H9 (cell line): ENCODE results near the gene ARID1B. TPM values are rescaled to one million over a fixed set of nuclear protein-coding genes. Genes with fewer than 3 reads are reported as not detected.
A peak's percentile ranks its signal among the peaks of the same experiment; 100 is the strongest.

ENCODE experiments used
- DNase-seq: peaks from one replicate; pipeline ENCODE4 v3.0.0-alpha.2; 2017
- H2AFZ ChIP-seq: one replicate; pipeline ENCODE4 v1.6.1; 2013; ENCODE audit warnings: mild to moderate bottlenecking, low read length, control low read depth, moderate library complexity
- H2AK5ac ChIP-seq: 2 replicates; pipeline ENCODE4 v1.6.1; 2013; ENCODE audit warnings: low read length, control low read depth, mixed read lengths; ENCODE audit not compliant: insufficient read length
- H2BK120ac ChIP-seq: one replicate; pipeline ENCODE4 v1.6.1; 2013; ENCODE audit warnings: low read depth, mild to moderate bottlenecking, low read length, control low read depth, inconsistent platforms; ENCODE audit not compliant: poor library complexity, severe bottlenecking
- H2BK12ac ChIP-seq: 2 replicates; pipeline ENCODE4 v1.6.1; 2013; ENCODE audit warnings: low read length, control low read depth, mixed read lengths, low read depth; ENCODE audit not compliant: insufficient read length
- H2BK15ac ChIP-seq: 2 replicates; pipeline ENCODE4 v1.6.1; 2013; ENCODE audit warnings: low read depth, low read length, control low read depth
- H2BK20ac ChIP-seq: one replicate; pipeline ENCODE4 v1.6.1; 2013; ENCODE audit warnings: low read depth, mild to moderate bottlenecking, low read length, control low read depth, inconsistent platforms; ENCODE audit not compliant: poor library complexity, severe bottlenecking
- H2BK5ac ChIP-seq: 2 replicates; pipeline ENCODE4 v1.6.1; 2013; ENCODE audit warnings: low read length, control low read depth, mixed read lengths; ENCODE audit not compliant: insufficient read length
- H3K14ac ChIP-seq: 2 replicates; pipeline ENCODE4 v1.6.1; 2013; ENCODE audit warnings: low read length, control low read depth; ENCODE audit not compliant: insufficient read depth
- H3K18ac ChIP-seq: 2 replicates; pipeline ENCODE4 v1.6.1; 2013; ENCODE audit warnings: low read depth, mild to moderate bottlenecking, mixed read lengths, low read length, control low read depth; ENCODE audit not compliant: insufficient read length
- H3K23ac ChIP-seq: 2 replicates; pipeline ENCODE4 v1.6.1; 2013; ENCODE audit warnings: low read length, control low read depth, mixed read lengths, low read depth; ENCODE audit not compliant: insufficient read length
- H3K23me2 ChIP-seq: 2 replicates; pipeline ENCODE4 v1.6.1; 2013; ENCODE audit warnings: low read depth, mild to moderate bottlenecking, mixed read lengths, low read length, control low read depth; ENCODE audit not compliant: insufficient read length, poor library complexity, severe bottlenecking
- H3K27ac ChIP-seq: 2 replicates; pipeline ENCODE4 v1.5.1; 2013; ENCODE audit warnings: low read length, control low read depth, mixed read lengths, low read depth; ENCODE audit not compliant: insufficient read length
- H3K27me3 ChIP-seq: 2 replicates; pipeline ENCODE4 v1.6.1; 2013; ENCODE audit warnings: low read length, control low read depth, inconsistent platforms; ENCODE audit not compliant: insufficient read depth
- H3K4ac ChIP-seq: 2 replicates; pipeline ENCODE4 v1.6.1; 2013; ENCODE audit warnings: low read depth, mild to moderate bottlenecking, control low read depth, inconsistent platforms, low read length, moderate library complexity
- H3K4me1 ChIP-seq: 2 replicates; pipeline ENCODE4 v1.6.1; 2013; ENCODE audit warnings: low read length, control low read depth, inconsistent platforms; ENCODE audit not compliant: insufficient read depth
- H3K4me2 ChIP-seq: 2 replicates; pipeline ENCODE4 v1.6.1; 2013; ENCODE audit warnings: low read length, control low read depth, mixed read lengths; ENCODE audit not compliant: insufficient read length, insufficient read depth
- H3K56ac ChIP-seq: 2 replicates; pipeline ENCODE4 v1.6.1; 2013; ENCODE audit warnings: low read depth, mild to moderate bottlenecking, mixed read lengths, low read length, control low read depth; ENCODE audit not compliant: insufficient read length
- H3K79me1 ChIP-seq: 2 replicates; pipeline ENCODE4 v1.6.1; 2013; ENCODE audit warnings: low read depth, mild to moderate bottlenecking, moderate library complexity, low read length, control low read depth, inconsistent platforms; ENCODE audit not compliant: insufficient read depth, poor library complexity, severe bottlenecking
- H3K79me2 ChIP-seq: 2 replicates; pipeline ENCODE4 v1.6.1; 2013; ENCODE audit warnings: low read length, control low read depth, inconsistent platforms; ENCODE audit not compliant: insufficient read depth
- H3K9ac ChIP-seq: 2 replicates; pipeline ENCODE4 v1.6.1; 2013; ENCODE audit warnings: low read length, control low read depth, mixed read lengths; ENCODE audit not compliant: insufficient read length; ENCODE audit errors: extremely low read depth
- H3K9me3 ChIP-seq: one replicate; pipeline ENCODE4 v1.6.1; 2013; ENCODE audit warnings: low read depth, low read length, inconsistent platforms; ENCODE audit not compliant: control insufficient read depth
- H3T11ph ChIP-seq: one replicate; pipeline ENCODE4 v1.6.1; 2013; ENCODE audit warnings: mild to moderate bottlenecking, low read length, control low read depth, inconsistent platforms
- H4K20me1 ChIP-seq: one replicate; pipeline ENCODE4 v1.6.1; 2013; ENCODE audit not compliant: control insufficient read depth, insufficient read length, insufficient read depth
- H4K5ac ChIP-seq: 2 replicates; pipeline ENCODE4 v1.6.1; 2013; ENCODE audit warnings: low read depth, mild to moderate bottlenecking, mixed read lengths, low read length, control low read depth; ENCODE audit not compliant: insufficient read length
- H4K8ac ChIP-seq: replicated peaks from 2 replicates; pipeline ENCODE4 v1.6.1; 2013; ENCODE audit warnings: low read length, control low read depth, mixed read lengths, low read depth; ENCODE audit not compliant: insufficient read length
- H4K91ac ChIP-seq: 2 replicates; pipeline ENCODE4 v1.6.1; 2013; ENCODE audit warnings: low read depth, mild to moderate bottlenecking, moderate library complexity, mixed read lengths, low read length, control low read depth; ENCODE audit not compliant: insufficient read length
- H3K27ac Mint-ChIP-seq, 3 experiments: 2 replicates in 2 of 3; 3 replicates in 1 of 3; pipeline ENCODE4 v1.8.0; 2020 to 2021; ENCODE audit warnings: mixed read lengths in 3 of 3, mild to moderate bottlenecking in 1 of 3, moderate library complexity in 1 of 3
- H3K27me3 Mint-ChIP-seq: 2 replicates; pipeline ENCODE4 v1.8.0; 2021; ENCODE audit warnings: low read depth, mild to moderate bottlenecking, moderate library complexity, mixed read lengths
- H3K36me3 Mint-ChIP-seq, 3 experiments: 2 replicates in 2 of 3; 3 replicates in 1 of 3; pipeline ENCODE4 v1.8.0; 2020 to 2021; ENCODE audit warnings: low read depth in 3 of 3, mixed read lengths in 3 of 3; ENCODE audit not compliant: insufficient read depth in 1 of 3
- H3K4me1 Mint-ChIP-seq, 2 experiments: 2 replicates each; pipeline ENCODE4 v1.8.0; 2020; ENCODE audit warnings: mixed read lengths in 2 of 2
- H3K4me3 Mint-ChIP-seq, 2 experiments: 2 replicates in 1 of 2; 3 replicates in 1 of 2; pipeline ENCODE4 v1.8.0; 2020 to 2021; ENCODE audit warnings: mild to moderate bottlenecking in 2 of 2, mixed read lengths in 2 of 2, moderate library complexity in 1 of 2
- H3K9me3 Mint-ChIP-seq, 2 experiments: 2 replicates in 1 of 2; 3 replicates in 1 of 2; pipeline ENCODE4 v1.8.0; 2020; ENCODE audit warnings: mild to moderate bottlenecking in 2 of 2, mixed read lengths in 2 of 2, moderate library complexity in 1 of 2
- WGBS: extraction: QIAGEN DNeasy Blood & Tissue Kit; methylation state at CpG from one replicate; pipeline ENCODE4 v1.1.7; 2013; ENCODE audit warnings: missing lambda C conversion rate, low lambda C conversion rate, mixed read lengths; ENCODE audit not compliant: insufficient read length; ENCODE audit errors: extremely low coverage; 5-methylcytosine and 5-hydroxymethylcytosine counted together
- total RNA-seq: library from RNA; stranded (reverse); gene quantifications from 2 replicates; pipeline ENCODE4 v1.2.1, GENCODE V29; 2021
- TF ChIP-seq, protein P1 (sequence below): fragments of 200-600 bp; sonication (generic); conservative IDR thresholded peaks from 3 replicates; pipeline ENCODE4 v1.8.0; 2021; ENCODE audit warnings: antibody characterized with exemption, mild to moderate bottlenecking

Gene ARID1B
- total RNA-seq, 1 experiment from 2014 or later: 88.2 TPM

DNA sequence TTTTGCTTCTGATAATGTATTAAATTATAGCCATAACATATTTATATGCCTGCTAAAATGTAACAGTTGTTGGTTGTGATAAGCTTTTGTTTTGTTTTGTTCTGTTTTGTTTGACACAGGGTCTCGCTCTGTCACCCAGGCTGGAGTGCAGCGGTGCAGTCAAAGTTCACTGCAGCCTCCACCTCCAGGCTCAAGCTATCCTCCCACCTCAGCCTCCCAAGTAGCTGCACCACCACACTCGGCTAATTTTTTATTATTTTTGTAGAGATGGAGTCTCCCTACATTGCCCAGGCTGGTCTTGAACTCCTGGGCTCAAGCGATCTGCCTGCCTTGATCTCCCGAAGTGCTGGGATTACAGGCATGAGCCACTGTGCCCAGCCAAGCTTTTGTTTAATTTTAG lies 157.8 kb downstream of the ARID1B start:
- no peak overlapping the region for H3K18ac ChIP-seq
- no peaks in the 10 kb centered on the region for H4K20me1 ChIP-seq
- TF ChIP-seq, protein P1, sequence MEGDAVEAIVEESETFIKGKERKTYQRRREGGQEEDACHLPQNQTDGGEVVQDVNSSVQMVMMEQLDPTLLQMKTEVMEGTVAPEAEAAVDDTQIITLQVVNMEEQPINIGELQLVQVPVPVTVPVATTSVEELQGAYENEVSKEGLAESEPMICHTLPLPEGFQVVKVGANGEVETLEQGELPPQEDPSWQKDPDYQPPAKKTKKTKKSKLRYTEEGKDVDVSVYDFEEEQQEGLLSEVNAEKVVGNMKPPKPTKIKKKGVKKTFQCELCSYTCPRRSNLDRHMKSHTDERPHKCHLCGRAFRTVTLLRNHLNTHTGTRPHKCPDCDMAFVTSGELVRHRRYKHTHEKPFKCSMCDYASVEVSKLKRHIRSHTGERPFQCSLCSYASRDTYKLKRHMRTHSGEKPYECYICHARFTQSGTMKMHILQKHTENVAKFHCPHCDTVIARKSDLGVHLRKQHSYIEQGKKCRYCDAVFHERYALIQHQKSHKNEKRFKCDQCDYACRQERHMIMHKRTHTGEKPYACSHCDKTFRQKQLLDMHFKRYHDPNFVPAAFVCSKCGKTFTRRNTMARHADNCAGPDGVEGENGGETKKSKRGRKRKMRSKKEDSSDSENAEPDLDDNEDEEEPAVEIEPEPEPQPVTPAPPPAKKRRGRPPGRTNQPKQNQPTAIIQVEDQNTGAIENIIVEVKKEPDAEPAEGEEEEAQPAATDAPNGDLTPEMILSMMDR: no peak
- H3K27me3 ChIP-seq: no peaks in the 10 kb centered on the region
- no CpG with 5 or more reads among the region's 5 CpGs for WGBS
- Mint-ChIP-seq H3K27ac (peak overlapping the region in 1 of 3 experiments; percentile 42; a peak in 2 of 7 replicates), H3K36me3 (peaks cover 3 to 11% (median 8%) of the 10 kb centered on the region in 3 experiments; a peak in 6 of 7 replicates), H3K27me3 (no peaks in the 10 kb centered on the region), H3K4me3 (no peak overlapping the region), H3K4me1 (peaks cover 42 to 48% of the 10 kb centered on the region in 2 experiments), H3K9me3 (no peaks in the 10 kb centered on the region)
- no peak overlapping the region for H2BK120ac ChIP-seq
- no peak overlapping the region for H3T11ph ChIP-seq
- no peak overlapping the region for H3K23ac ChIP-seq
- no peak for DNase-seq
- no peak overlapping the region for H2BK20ac ChIP-seq
- no peaks in the 10 kb centered on the region for H3K23me2 ChIP-seq
- H2BK15ac ChIP-seq: no peak overlapping the region
- no peak overlapping the region for H2BK5ac ChIP-seq
- H2BK12ac ChIP-seq: no peak overlapping the region
- H3K4me2 ChIP-seq: no peak overlapping the region
- no peak overlapping the region for H3K56ac ChIP-seq
- H3K9me3 ChIP-seq: no peaks in the 10 kb centered on the region
- H4K8ac ChIP-seq: no peak overlapping the region
- H3K9ac ChIP-seq: no peak overlapping the region
- H3K14ac ChIP-seq: no peak overlapping the region
- no peaks in the 10 kb centered on the region for H3K79me1 ChIP-seq
- H3K79me2 ChIP-seq: peaks cover 7% of the 10 kb centered on the region; the same call in 1 of the 2 replicates
- H3K27ac ChIP-seq: no peak overlapping the region
- peaks cover 4% of the 10 kb centered on the region; the same call in 1 of the 2 replicates for H3K4me1 ChIP-seq
- no peak overlapping the region for H2AFZ ChIP-seq
- H2AK5ac ChIP-seq: no peak overlapping the region
- no peak overlapping the region for H3K4ac ChIP-seq
- no peak overlapping the region for H4K5ac ChIP-seq
- no peak overlapping the region for H4K91ac ChIP-seq
